Ishikawa (cell line): ENCODE results near the gene CALML6.

ENCODE experiments used
- CEBPB ChIP-seq: IDR thresholded peaks from 2 replicates; pipeline ENCODE4 v1.6.1; 2012
- CREB1 ChIP-seq: IDR thresholded peaks from 2 replicates; pipeline ENCODE4 v1.6.1; 2012; ENCODE audit warnings: low read depth
- EGR1 ChIP-seq: IDR thresholded peaks from 2 replicates; pipeline ENCODE4 v1.6.1; 2012
- EP300 ChIP-seq: IDR thresholded peaks from 2 replicates; pipeline ENCODE4 v1.6.1; 2012; ENCODE audit warnings: borderline replicate concordance
- FOXM1 ChIP-seq: IDR thresholded peaks from 2 replicates; pipeline ENCODE4 v1.6.1; 2012; ENCODE audit warnings: low read depth, borderline replicate concordance
- NFIC ChIP-seq: IDR thresholded peaks from 2 replicates; pipeline ENCODE4 v1.6.1; 2012
- RAD21 ChIP-seq: IDR thresholded peaks from 2 replicates; pipeline ENCODE4 v1.6.1; 2012; ENCODE audit warnings: low read depth
- REST ChIP-seq: IDR thresholded peaks from 2 replicates; pipeline ENCODE4 v1.6.1; 2012; ENCODE audit warnings: low read depth, mild to moderate bottlenecking
- TAF1 ChIP-seq: IDR thresholded peaks from 2 replicates; pipeline ENCODE4 v1.6.1; 2012; ENCODE audit warnings: low read depth, mild to moderate bottlenecking
- TCF12 ChIP-seq: IDR thresholded peaks from 2 replicates; pipeline ENCODE4 v1.6.1; 2012; ENCODE audit warnings: low read depth
- TEAD4 ChIP-seq: IDR thresholded peaks from 2 replicates; pipeline ENCODE4 v1.6.1; 2012
- USF1 ChIP-seq: IDR thresholded peaks from 2 replicates; pipeline ENCODE4 v1.6.1; 2012
- YY1 ChIP-seq: IDR thresholded peaks from 2 replicates; pipeline ENCODE4 v1.6.1; 2012; ENCODE audit warnings: low read depth
- ZBTB7A ChIP-seq: IDR thresholded peaks from 2 replicates; pipeline ENCODE4 v1.6.1; 2012; ENCODE audit warnings: low read depth
- TF ChIP-seq, protein P1 (sequence below): IDR thresholded peaks from 2 replicates; pipeline ENCODE4 v1.6.1; 2012

CALML6 gene

DNA sequence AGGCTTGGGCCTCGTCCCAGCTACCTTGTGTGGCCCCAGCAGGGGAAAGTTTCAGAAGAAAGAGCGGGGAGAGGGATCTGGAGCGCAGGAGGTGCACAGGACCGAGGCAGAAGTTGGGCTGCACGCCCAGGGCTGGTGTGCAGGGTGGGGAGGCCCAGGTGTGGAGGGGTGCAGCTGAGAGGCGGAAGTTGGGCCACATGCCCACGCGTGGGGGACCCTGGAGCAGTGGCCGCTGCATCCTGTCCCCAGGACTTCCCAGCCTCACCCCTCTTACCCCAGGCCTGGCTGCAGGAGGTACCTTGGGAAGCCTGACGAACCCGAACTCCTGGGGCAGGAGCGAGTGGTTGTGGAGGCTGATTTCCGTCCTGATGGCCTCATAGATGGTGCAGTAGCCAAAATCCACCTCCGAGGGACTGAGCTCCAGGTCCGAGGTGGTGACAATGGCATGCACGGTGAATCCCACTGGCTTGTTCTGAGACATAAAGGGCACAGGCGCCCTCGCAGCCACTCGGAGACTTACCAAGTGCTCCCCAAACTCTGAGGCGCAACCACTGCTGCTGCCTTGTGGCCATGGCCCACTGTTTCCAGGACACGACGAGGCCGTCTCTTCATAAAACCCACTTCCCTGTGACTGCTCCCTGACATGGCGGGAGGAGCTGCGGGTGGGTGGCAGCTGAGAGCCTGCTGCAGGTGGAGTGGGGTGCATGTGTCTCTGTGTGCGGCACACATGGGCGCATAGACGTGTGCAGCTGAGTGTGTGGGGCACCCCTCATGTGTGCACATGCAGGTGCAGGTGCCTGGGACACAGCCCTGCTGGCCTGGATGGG, 24.4 kb downstream of the CALML6 start:
- TF ChIP-seq TCF12: no peak
- TF ChIP-seq TAF1: no peak
- TF ChIP-seq, protein P1, sequence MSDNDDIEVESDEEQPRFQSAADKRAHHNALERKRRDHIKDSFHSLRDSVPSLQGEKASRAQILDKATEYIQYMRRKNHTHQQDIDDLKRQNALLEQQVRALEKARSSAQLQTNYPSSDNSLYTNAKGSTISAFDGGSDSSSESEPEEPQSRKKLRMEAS: no peak
- no peak for TF ChIP-seq USF1
- TF ChIP-seq RAD21: no peak
- TF ChIP-seq YY1: no peak

GRCh38 chr1:1940123-1940425, 25.0 kb downstream of the CALML6 start:
- no peak for TF ChIP-seq NFIC
- TF ChIP-seq TEAD4: no peak
- TF ChIP-seq USF1: no peak
- no peak for TF ChIP-seq RAD21
- no peak for TF ChIP-seq CEBPB
- no peak for TF ChIP-seq YY1
- TF ChIP-seq TAF1: no peak
- TF ChIP-seq CREB1: no peak
- no peak for TF ChIP-seq EGR1
- no peak for TF ChIP-seq EP300
- TF ChIP-seq, protein P1: no peak
- TF ChIP-seq ZBTB7A: no peak
- TF ChIP-seq FOXM1: no peak
- TF ChIP-seq REST: no peak
- no peak for TF ChIP-seq TCF12

- TF ChIP-seq TEAD4 (no peak), ZBTB7A (no peak), REST (no peak), NFIC (no peak), RAD21 (no peak)
- TF ChIP-seq, protein P1: no peak
These were observed 26.3 kb downstream of the CALML6 start for GRCh38 chr1:1941211-1941841.

GRCh38 chr1:1941868-1942752, 27.1 kb downstream of the CALML6 start:
- TF ChIP-seq TEAD4: no peak
- no peak for TF ChIP-seq TCF12
- TF ChIP-seq FOXM1: no peak

- TF ChIP-seq, protein P1: no peak
- TF ChIP-seq USF1 (no peak), CREB1 (no peak), YY1 (no peak), TAF1 (no peak), EP300 (no peak), CEBPB (no peak), TEAD4 (no peak), EGR1 (no peak), FOXM1 (no peak), RAD21 (no peak), TCF12 (no peak), NFIC (no peak), REST (no peak)
These were observed 27.9 kb downstream of the CALML6 start for GRCh38 chr1:1942753-1943656.
